Measurements from ENCODE around the gene KRT17. TPM values are rescaled to one million over a fixed set of nuclear protein-coding genes. Genes with fewer than 3 reads are reported as not detected.
"Not testable (repeated sequence)": the region's sequence is repeated elsewhere in the genome, so short reads cannot be mapped to it uniquely, and the experiment has no call there.

The KRT17 gene
- total RNA-seq, 1 donor from 2014 or later = not detected

DNA sequence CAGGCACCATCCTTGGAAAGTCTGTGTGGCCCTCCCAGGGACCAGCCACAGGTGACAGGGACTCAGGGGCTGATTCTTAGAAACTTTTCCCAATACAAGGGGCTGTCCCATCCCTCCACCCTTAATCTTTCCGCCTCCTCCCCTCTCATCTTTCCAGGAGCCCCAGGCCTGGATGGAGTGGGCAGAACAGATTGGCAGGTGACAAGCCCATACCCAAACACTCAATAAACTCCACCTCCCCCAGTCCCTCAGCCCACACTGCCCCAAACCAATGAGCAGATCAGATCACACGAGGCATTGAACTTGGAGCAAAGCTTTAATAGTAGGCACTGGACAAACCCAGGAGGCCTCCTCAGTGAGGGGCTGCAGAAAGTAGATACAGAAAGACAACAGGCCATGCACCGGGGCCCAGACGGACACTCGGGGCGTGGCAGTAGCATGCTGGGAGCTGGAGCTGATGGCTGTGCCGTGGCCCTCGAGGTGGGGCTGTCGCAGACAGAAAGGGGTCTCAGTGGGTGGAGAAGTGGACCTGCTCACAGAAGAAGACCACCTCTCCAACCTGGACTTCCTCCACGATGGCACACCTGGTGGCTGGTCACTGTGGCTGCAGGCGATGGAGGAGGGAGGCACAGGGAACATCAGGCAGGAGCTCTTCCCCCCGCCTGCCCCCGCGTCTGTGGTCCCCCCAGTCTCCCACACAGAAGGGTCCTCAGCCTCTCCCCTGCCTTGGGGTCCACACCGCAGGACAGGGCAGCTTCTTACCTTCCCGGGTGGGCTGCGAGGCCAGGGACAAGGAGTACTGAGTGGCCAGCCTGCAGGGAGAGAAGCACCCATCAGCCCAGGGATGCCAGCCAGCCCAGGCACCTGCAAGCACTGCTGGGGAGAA lies 1.9 kb upstream of the KRT17 start:
- DNase-seq (ENCODE audit: low spot score) = not testable (repeated sequence)

DNA sequence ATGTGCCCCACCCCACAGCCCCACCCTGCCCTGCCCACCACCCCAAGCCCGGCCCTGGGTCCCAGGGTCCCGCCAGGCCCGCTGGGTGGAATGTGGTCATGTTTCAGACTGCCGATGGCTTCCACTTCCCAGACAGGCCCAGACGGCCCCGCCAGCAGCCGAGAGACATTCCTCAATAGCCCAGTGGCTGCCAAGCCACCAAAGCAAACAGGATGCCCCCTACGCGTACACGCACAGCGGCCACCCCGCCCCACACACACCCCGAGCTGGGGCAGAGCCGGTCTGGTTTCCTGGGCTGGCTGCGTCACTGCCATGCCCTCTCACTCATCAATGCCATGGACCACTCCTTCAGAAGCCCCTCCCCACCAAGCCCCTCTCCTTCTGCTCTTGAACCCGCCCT lies 1.2 kb upstream of the KRT17 start:
- DNase-seq (ENCODE audit: low spot score) (no peak), ATAC-seq (no peak)
- intact Hi-C loops (cut with DNase I) = no loop called here

More for the DNA sequence above, 1.9 kb upstream of the KRT17 start:
- ATAC-seq; intact Hi-C loops (cut with DNase I): not testable (repeated sequence)

DNA sequence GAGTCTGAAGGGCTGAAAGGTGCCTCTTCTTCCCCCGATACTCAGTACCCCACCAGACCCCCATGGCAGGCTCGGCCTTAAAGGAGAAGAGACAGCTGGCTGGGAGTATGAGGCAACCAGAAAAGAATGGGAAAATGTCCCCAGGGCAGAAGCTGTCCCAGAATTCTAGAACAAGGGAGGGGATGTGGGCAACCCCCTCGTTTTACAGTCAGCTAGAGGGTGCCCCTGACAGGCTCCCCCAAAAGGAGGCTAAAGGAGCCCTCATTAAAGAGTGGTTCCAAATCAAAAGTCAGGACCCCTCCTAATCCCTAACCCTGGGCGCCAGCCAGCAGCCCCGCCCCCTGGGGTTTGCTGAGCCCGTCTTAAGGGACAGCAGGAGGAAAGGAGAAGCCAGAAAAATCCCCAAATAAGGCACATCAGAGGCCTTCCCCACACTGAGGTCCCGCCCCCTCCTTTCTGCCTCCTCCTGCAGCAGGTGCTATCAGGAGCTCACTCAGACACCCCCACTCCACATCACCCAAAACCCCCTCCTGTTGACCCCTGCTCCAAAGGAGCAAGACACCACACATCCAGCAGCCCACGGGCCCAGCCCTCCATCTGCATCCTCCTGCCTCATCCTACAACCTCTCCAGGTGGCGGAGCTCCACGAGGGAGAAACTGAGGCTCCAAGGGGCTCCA lies 1.1 kb downstream of the KRT17 start:
- DNase-seq (ENCODE audit: low spot score); intact Hi-C loops (cut with DNase I); ATAC-seq: not testable (repeated sequence)

DNA sequence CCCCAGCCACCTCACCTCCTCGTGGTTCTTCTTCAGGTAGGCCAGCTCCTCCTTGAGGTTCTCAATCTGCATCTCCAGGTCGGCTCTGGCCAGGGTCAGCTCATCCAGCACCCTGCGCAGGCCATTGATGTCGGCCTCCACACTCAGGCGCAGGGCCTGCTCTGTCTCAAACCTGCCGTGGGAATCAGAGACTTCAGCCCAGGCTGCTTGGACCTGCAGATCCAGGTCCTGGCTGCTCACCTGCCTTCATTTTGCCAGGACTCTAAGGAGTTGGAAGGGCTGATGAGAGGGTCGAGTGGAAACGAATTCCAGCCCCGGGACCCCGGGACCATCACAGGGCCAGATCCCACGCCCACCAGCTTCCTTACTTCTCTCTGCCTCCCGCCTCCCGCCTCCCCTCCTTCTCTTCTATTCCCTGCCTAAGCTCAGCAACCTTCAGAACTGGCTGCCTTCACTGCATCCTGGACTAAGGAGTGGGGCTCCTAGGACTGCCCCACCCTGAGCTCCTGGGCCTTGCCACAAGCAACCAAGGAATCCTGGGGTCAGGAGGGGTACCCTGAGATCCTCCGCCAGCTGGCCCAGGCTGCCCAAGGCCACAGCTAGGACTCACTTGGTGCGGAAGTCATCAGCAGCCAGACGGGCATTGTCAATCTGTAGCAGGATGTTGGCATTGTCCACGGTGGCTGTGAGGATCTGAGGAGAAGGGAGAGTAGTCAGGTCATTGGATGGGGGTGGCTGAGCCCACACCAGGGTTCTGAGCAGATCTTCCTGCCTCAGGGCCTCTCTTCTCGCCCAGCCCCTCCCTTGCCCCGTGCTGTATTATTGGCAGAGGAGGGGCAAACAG lies 1.8 kb downstream of the KRT17 start:
- ATAC-seq; intact Hi-C loops (cut with DNase I); DNase-seq (ENCODE audit: low spot score): not testable (repeated sequence)

DNA sequence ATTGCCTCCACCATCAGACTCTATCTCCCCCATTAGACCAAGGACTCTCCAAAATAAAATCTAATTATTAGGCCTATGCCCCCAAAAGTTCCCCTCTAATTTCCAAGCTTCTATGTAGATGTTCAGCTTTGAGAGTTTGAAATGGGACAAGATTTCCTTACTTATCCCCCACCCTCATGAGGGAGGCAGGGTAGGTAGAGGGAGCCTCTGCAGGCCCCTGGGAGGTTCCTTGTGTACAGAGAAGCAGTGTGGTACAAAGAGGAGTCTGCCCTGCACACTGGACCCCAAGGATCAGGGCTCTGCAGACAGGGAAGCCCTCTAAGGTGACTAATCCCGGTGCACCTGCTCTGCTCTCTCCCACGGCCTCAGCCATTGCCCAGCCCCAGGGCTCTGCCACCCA lies 2.5 kb downstream of the KRT17 start:
- intact Hi-C loops (cut with DNase I) = no loop called here
- DNase-seq (ENCODE audit: low spot score) (no peak), ATAC-seq (no peak)

GRCh38 chr17:41621435-41621817 lies 2.9 kb downstream of the KRT17 start:
- ATAC-seq; DNase-seq (ENCODE audit: low spot score); intact Hi-C loops (cut with DNase I): not testable (repeated sequence)

DNA sequence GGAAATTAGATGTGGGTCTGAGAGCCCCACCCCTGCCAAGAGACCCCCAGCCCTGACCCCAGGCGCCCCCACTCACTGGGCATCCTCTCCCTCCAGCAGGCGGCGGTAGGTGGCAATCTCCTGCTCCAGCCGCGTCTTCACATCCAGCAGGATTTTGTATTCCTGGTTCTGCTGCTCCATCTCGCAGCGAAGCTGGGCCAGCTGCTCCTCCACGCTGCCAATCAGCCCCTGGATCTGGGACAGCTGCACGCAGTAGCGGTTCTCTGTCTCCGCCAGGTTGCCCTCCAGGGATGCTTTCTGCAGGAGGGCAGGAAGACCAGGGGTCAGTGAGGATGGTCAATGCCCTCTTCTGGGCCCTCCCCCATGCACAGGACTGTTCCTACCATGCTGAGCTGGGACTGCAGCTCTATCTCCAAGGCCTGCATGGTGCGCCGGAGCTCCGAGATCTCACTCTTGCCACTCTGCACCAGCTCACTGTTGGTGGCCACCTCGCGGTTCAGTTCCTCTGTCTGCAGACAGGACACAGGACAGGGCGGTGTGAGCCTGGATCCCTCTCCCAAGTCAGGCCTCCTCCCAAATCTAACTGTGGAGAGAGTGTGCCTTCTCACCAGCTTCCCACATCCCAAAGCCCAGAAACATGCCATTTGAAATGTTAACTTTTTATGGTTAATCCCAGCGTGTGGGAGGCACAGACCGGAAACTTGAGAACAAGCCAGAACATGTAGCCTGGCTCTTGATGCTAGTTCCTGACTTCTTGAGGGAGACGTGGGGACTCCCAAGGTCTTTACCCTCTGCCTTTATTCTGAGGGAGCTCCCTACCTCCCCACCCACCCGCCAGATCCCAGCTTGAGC lies 3.6 kb downstream of the KRT17 start:
- DNase-seq (ENCODE audit: low spot score) = no peak
- intact Hi-C loops (cut with DNase I) = no loop called here

DNA sequence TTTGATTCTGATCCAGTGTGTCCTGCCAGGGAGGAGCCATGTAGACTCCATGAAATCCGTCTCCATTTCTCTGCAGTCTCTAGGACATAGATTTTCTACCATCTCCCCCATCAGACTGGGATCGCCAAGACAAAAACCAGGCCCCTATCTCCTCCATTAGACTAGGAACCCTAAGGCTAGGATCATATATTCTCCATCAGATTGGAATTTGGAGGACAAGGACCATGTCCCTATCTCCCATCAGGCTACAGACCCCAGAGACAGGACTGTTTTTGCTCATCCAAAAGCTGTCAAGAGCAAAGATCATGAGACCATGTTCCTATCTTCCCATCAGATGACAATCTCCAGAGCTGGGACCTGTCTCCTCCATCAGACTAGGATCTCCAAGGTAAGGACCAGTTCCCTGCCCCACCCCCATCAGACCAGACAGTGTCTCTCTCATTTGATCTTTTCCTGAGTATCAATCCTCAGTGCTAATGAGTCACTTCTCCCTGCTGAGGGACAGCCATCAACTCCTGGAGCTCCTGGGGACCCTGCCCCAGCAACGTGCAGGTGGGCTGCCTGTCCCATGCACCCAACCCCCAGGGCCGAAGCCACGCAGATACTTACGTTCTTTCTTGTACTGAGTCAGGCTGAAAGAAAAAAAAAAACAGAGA lies 4.3 kb downstream of the KRT17 start:
- ATAC-seq; DNase-seq (ENCODE audit: low spot score); intact Hi-C loops (cut with DNase I): not testable (repeated sequence)

More for the DNA sequence above, 3.6 kb downstream of the KRT17 start:
- ATAC-seq = no peak

DNA sequence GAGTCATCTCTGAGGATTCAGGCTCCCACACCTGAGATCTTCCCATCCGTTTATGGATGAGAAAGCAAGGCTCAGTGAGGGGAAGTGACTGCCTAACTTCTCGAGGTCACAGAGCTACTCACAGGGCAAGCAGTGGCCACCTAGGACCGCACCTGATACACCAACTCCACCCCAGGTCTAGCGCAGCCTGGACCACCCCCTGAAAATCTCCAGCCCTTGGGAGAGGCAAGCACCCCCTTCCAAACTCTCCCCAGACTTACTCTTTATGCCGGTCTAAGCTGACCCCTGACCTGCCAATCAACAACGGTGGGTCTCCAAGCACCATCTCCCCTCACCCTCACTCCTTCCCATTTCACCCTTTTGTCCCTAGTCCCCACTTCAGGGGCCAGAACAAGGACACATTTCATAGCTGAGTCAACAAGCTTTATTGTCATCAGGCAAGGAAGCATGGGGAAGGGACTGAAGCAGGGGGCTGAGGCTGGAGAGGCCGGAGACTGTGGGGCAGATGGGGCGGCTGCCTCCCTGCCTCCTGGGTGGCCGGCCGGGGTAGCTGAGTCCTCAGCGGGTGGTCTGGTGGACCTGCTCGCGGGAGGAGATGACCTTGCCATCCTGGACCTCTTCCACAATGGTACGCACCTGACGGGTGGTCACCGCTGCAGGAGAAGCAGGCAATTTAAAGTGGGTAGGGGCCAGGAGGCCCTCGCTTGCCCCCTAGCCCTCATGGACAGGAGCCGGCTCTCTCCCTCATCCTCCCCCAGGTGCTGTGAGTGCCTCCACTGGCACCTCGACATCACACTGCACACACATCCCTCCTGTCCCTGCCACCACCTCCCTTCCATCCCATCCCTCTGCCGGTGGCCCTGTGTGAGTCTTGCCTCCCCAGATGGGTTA lies 5.1 kb downstream of the KRT17 start:
- intact Hi-C loops (cut with DNase I) = no loop called here
- ATAC-seq = no peak
- DNase-seq (ENCODE audit: low spot score) = no peak

DNA sequence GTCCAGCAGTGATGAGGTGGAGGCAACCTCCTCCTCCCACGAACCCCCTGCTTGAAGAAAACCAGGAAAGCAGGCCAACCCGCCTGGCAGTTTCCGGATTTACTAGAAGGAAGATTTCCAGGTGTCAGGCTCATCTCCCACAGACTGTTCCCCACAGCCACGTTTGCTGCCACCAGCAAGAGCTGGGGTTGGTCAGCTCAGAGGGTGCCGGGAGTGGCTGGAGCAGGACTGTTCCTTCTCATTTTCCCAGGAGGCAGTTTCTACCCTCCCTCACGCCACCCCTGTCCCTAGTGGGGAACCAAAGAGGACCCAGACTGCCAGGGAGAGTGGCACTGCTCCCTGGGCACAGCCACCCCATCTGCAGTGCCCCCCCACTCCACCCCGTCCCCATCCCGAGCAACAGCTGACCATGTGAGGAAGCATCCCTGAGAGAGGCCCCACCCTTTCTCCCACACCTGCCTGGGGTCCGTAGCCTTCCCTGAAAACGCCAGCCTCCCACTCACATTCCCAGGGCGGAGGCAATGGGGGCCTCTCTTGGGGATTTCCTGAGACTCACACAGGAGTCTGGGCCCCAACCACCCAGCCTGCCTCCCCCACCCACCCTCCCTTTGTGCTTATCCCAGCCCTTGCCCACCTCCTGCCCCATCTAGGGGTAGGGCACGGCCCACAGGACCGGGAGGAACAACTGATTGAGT lies 5.9 kb downstream of the KRT17 start:
- intact Hi-C loops (cut with DNase I) = no loop called here

GRCh38 chr17:41617698-41618097 lies 6.7 kb downstream of the KRT17 start:
- intact Hi-C loops (cut with DNase I) = no loop called here
- DNase-seq (ENCODE audit: low spot score) = no peak
- no peak for ATAC-seq

More for the DNA sequence above, 5.9 kb downstream of the KRT17 start:
- DNase-seq (ENCODE audit: low spot score) (no peak), ATAC-seq (no peak)

DNA sequence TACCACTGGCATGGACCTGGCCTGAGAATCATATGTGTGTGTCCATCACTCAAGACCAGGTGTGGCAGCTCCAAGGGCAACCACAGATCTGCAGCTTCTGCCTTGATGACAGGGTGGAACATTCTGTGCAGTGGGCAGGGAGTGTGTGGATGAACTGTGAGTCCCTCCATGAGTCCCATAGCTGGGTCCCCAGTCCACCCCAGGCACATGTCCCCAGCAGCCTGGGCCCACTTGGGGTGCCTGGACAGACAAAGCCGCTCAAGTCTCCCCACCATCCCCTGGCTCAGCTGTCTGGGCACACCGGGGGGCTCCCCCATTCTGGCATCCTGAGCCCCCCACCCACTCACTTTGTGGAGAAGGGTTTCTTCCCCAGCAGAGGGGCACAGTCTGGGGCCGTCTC lies 7.2 kb downstream of the KRT17 start:
- DNase-seq (ENCODE audit: low spot score) = no peak
- no peak for ATAC-seq
- intact Hi-C loops (cut with DNase I) = no loop called here

DNA sequence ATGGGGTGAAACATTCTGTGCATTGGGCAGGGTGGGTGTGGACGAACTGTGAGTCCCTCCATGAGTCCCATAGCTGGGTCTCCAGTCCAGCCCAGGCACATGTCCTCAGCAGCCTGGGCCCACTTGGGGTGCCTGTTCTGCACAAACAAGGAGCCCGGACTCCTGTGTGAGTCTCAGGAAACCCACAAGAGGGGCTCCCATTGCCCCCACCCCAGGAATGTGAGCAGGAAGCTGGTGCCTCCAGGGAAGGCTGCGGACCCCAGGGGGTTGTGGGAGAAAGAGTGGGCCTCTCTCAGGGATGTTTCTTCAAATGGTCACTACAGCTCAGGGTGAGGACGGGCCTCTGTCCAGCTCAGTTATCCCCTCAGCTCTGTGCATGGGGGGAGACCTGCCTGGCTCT lies 7.9 kb downstream of the KRT17 start:
- intact Hi-C loops (cut with DNase I); ATAC-seq; DNase-seq (ENCODE audit: low spot score): not testable (repeated sequence)

- intact Hi-C loops (cut with DNase I) = no loop called here
- DNase-seq (ENCODE audit: low spot score) = no peak
- ATAC-seq = no peak
Measured at GRCh38 chr17:41615454-41615853, 8.9 kb downstream of the KRT17 start.

DNA sequence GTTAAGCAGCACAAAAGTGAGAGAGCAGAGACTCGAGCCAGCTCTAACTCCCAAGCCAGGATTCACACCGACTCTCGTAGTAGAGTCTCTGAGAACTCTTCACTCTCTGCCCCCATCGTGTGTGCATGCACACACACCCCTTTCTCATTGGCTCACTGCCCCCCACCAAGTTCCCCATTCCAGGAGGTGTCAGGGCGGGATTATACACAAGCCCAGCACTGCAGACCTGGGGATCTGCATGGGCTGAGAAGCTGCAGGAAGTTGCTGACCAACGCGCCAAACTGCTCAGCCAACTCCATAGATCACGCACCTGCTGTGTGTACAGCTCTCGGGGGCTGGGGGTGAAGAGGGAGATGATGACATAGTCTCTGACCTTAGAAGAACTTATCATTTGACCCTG lies 9.6 kb downstream of the KRT17 start:
- DNase-seq (ENCODE audit: low spot score); ATAC-seq; intact Hi-C loops (cut with DNase I): not testable (repeated sequence)

DNA sequence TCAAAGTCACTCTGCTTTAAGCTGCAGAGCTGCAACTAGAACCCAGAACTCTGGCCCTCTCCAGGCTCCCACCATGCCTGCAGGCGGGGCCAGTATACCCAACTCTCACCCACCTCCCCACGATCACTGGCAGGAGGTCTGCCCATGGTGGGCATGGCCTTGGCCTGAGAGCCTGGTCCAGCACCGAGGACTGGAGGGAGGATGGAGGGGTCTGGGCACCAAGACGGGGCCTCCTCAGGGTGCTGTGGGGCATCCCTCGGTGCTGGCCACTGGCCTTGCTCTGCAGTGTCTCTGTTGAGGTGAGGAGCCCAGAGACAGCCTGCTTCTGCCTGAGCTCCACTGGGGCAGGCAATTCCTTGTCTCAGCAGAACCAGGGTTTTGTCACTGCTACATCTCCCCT lies 10.3 kb downstream of the KRT17 start:
- ATAC-seq (no peak), DNase-seq (ENCODE audit: low spot score) (no peak)
- intact Hi-C loops (cut with DNase I) = no loop called here

Data from sciatic nerve (tissue), 2 donors.